ENCODE data around the gene GPRASP3. TPM values are rescaled to one million over a fixed set of nuclear protein-coding genes. Genes with fewer than 3 reads are reported as not detected.
A peak's percentile ranks its signal among the peaks of the same experiment; 100 is the strongest.

GPRASP3 gene
- total and polyA plus RNA-seq, 2 of the 4 experiments (the other 2 are of a cell fraction), result 2.2 to 8.1 TPM

DNA sequence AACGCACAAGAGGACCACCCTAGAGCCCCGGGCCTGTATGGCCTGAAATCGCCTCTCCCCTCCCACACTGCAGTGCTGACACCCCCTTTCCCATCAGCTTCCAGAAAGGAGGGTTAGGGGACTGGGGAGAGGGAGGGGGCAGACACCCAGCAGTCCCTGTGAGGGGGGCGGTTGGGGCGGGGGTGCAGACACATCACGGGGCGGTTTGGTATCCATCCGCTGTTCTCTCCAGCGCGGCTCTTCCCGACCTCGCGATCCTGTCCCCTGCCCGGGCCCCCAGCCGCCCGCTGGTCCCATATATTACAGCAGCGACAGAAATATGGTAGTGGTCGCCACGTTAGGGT lies 8.7 kb upstream of the GPRASP3 start:
- ChIA-PET POLR2A (ENCODE audit: unreplicated experiment) (no interaction called here), CTCF (no interaction called here)
- Histone ChIP-seq H3K27me3 (ENCODE audit: control insufficient read depth, insufficient read depth, low read length) (no peaks in the 10 kb centered on the region; the same call in 1 of the 2 replicates), H2AK9ac (replicated peaks; ENCODE audit: low read depth, low read length, poor library complexity) (no peak overlapping the region), H3K9ac (ENCODE audit: low read depth, low read length) (peak overlapping the region; percentile 62), H3K27ac (ENCODE audit: insufficient read depth, low read length) (no peak overlapping the region), H4K8ac (ENCODE audit: low read depth in 2 of 2, low read length in 2 of 2) (no peak overlapping the region), H3K56ac (ENCODE audit: extremely low read depth, insufficient read depth, low read length) (no peak overlapping the region), H2AFZ (replicated peaks; ENCODE audit: low read length, poor library complexity) (peak overlapping the region; percentile 91), H2AK5ac (ENCODE audit: low read depth, low read length) (no peak overlapping the region), H2BK20ac (ENCODE audit: low read depth, low read length) (no peak overlapping the region), H3K4me3 (ENCODE audit: insufficient read depth, low read depth, low read length) (peak overlapping the region; percentile 86), H3K4me1 (ENCODE audit: control insufficient read depth, insufficient read depth, low read length) (no peaks in the 10 kb centered on the region), H2BK5ac (ENCODE audit: low read depth, low read length, poor library complexity, severe bottlenecking) (no peak overlapping the region), H3K79me1 (ENCODE audit: low read depth in 1 of 2, low read length in 2 of 2) (no peaks in the 10 kb centered on the region; a peak in 1 of 4 replicates), H3K4ac (ENCODE audit: low read depth, low read length) (no peak overlapping the region; the same call in 1 of the 2 replicates), H3K9me1 (ENCODE audit: insufficient read depth, low read length) (no peaks in the 10 kb centered on the region; the same call in 1 of the 2 replicates), H3K9me3 (ENCODE audit: control insufficient read depth, insufficient read depth, low read length) (no peaks in the 10 kb centered on the region), H4K5ac (ENCODE audit: low read depth, low read length) (no peak overlapping the region), H3K23ac (ENCODE audit: low read depth, low read length) (no peak overlapping the region), H3K36me3 (ENCODE audit: control insufficient read depth, insufficient read depth, low read length) (no peaks in the 10 kb centered on the region; the same call in 1 of the 2 replicates), H3K4me2 (ENCODE audit: low read depth, low read length) (peak overlapping the region; percentile 86), H2BK15ac (ENCODE audit: low read depth, low read length) (no peak overlapping the region), H4K91ac (ENCODE audit: insufficient read depth, low read depth, low read length) (no peak overlapping the region), H3K14ac (replicated peaks; ENCODE audit: low read depth, low read length) (no peak overlapping the region), H4K20me1 (ENCODE audit: insufficient read depth, low read length) (no peaks in the 10 kb centered on the region), H3K18ac (ENCODE audit: low read depth, low read length) (no peak overlapping the region), H2BK120ac (ENCODE audit: low read depth, low read length) (no peak overlapping the region)
- no TSS peak for BruUV-seq (replicated peaks)
- WGBS, 2 experiments (ENCODE audit: extremely low coverage in 2 of 2, insufficient read length in 1 of 2), result 42% methylated on average over 11 of the region's 19 CpGs; no CpG with 5 or more reads in 1 of the 2 experiments
- dilution Hi-C loops (cut with HindIII; ENCODE audit: low sequenced_read_pairs, unreplicated experiment), result no loop called here
- DNase-seq (no peak), ATAC-seq (ENCODE audit: low read depth) (no peak)
- in situ Hi-C loops (cut with MboI; ENCODE audit: low sequenced_read_pairs), result no loop called here
- TF ChIP-seq MAZ (IDR thresholded peaks at IDR 0.05; ENCODE audit: borderline replicate concordance, low read depth, low read length), result no peak
- TF ChIP-seq MAFK (IDR thresholded peaks at IDR 0.05; ENCODE audit: low read depth, low read length), result no peak
- no peak for TF ChIP-seq POLR2A (IDR thresholded peaks at IDR 0.05; ENCODE audit: low read depth, low read length)
- no peak for TF ChIP-seq CEBPB (IDR thresholded peaks at IDR 0.05; ENCODE audit: low read depth, low read length)
- TF ChIP-seq, protein P1, sequence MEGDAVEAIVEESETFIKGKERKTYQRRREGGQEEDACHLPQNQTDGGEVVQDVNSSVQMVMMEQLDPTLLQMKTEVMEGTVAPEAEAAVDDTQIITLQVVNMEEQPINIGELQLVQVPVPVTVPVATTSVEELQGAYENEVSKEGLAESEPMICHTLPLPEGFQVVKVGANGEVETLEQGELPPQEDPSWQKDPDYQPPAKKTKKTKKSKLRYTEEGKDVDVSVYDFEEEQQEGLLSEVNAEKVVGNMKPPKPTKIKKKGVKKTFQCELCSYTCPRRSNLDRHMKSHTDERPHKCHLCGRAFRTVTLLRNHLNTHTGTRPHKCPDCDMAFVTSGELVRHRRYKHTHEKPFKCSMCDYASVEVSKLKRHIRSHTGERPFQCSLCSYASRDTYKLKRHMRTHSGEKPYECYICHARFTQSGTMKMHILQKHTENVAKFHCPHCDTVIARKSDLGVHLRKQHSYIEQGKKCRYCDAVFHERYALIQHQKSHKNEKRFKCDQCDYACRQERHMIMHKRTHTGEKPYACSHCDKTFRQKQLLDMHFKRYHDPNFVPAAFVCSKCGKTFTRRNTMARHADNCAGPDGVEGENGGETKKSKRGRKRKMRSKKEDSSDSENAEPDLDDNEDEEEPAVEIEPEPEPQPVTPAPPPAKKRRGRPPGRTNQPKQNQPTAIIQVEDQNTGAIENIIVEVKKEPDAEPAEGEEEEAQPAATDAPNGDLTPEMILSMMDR (conservative IDR thresholded peaks at IDR 0.05; ENCODE audit: low read depth, low read length), result no peak
- TF ChIP-seq FOS (IDR thresholded peaks at IDR 0.05; ENCODE audit: low read depth, low read length), result no peak
- TF ChIP-seq RFX5 (IDR thresholded peaks at IDR 0.05; ENCODE audit: low read depth, low read length), result no peak
- intact Hi-C loops (cut with micrococcal nuclease), result loop anchor here (10.0 kb wide), 1 partner anchor 197 kb away; the partner anchor contains the start of gene TMSB15A
